NCI-H2081 treated with DMSO at 0.1 percent for 48 hours (cell line): ENCODE data around the gene SETD1B.
"Not testable (repeated sequence)": the region's sequence is repeated elsewhere in the genome, so short reads cannot be mapped to it uniquely, and the experiment has no call there.

Experiments used
- DNase-seq: peaks from one replicate; lab custom pipeline; 2025; lab: John Stamatoyannopoulos, UW

Gene SETD1B

GRCh38 chr12:121803861-121804416 is at the start of gene SETD1B:
Gene SETD1B, plus strand, starts transcription at chr12:121804009. Its CDS starts 729 bp downstream, at chr12:121804738.
- DNase-seq, result no peak

- DNase-seq, result no peak
These were observed 49.0 kb upstream of the SETD1B start for GRCh38 chr12:121754836-121755235.

GRCh38 chr12:121755591-121755990 is 48.2 kb upstream of the SETD1B start:
- no peak for DNase-seq

- DNase-seq, result not testable (repeated sequence)
These were observed 45.3 kb upstream of the SETD1B start for GRCh38 chr12:121758536-121758935.

GRCh38 chr12:121762269-121762668 is 41.5 kb upstream of the SETD1B start:
- no peak for DNase-seq

- DNase-seq, result no peak
These were observed 39.0 kb upstream of the SETD1B start for GRCh38 chr12:121764808-121765207.

GRCh38 chr12:121765573-121765972 is 38.2 kb upstream of the SETD1B start:
- DNase-seq, result no peak

- DNase-seq, result no peak
These were observed 37.3 kb upstream of the SETD1B start for GRCh38 chr12:121766290-121767039.

- DNase-seq, result no peak
These were observed 36.2 kb upstream of the SETD1B start for GRCh38 chr12:121767525-121768016.

GRCh38 chr12:121769297-121769830 is 34.4 kb upstream of the SETD1B start:
- DNase-seq, result no peak

GRCh38 chr12:121769831-121770301 is 33.9 kb upstream of the SETD1B start:
- no peak for DNase-seq

GRCh38 chr12:121770388-121770787 is 33.4 kb upstream of the SETD1B start:
- no peak for DNase-seq

- DNase-seq, result no peak
These were observed 32.8 kb upstream of the SETD1B start for GRCh38 chr12:121770813-121771625.

- DNase-seq, result no peak
These were observed 30.6 kb upstream of the SETD1B start for GRCh38 chr12:121773011-121773777.

- DNase-seq, result no peak
These were observed 28.8 kb upstream of the SETD1B start for GRCh38 chr12:121774968-121775474.

GRCh38 chr12:121775501-121775900 is 28.3 kb upstream of the SETD1B start:
- no peak for DNase-seq

- DNase-seq, result no peak
These were observed 27.4 kb upstream of the SETD1B start for GRCh38 chr12:121776190-121777098.

- no peak for DNase-seq
These were observed 25.0 kb upstream of the SETD1B start for GRCh38 chr12:121778567-121779421.

- DNase-seq, result no peak
These were observed 24.4 kb upstream of the SETD1B start for GRCh38 chr12:121779422-121779895.
